ENCODE measurements around the gene TPD52L2.

DNA sequence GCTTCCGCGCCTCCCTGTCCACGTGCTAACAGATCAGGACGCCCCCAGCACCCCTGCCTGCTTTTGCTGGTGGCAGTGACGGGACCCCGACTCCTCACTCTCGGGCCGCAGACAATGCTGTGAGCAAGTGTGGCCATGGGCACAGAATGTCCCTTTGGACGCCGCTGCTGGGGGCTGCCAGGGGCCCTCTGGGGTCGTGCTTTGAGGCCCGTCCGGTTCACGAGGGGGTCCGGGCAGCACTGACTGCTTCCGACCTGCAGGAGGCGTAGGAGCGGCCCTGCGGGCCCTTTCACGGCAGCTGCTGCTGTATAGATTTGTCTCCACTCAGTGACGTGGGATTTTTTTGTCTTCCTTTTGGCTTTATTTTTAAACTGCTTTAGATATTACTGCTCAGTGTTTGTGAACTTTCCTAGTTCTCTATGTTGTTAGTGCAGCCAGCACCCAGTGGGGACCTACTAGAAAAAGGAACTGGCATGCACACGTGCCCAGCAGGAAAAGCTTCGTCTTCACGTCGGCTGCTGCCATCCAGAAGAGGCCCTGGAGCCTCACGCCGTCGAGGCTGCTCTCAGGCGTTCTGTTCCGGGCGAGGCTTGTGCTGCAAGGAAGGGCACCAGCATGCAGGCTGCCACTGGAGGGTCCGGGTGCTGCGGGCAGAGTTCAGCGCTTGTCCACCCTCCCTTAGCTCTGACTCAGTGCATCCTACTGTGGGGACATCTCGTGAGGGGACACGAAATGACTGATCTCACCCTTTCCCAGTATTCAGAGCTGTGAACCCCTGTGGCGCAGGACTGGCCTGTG is 69.4 kb downstream of the TPD52L2 start:
- TF ChIP-seq, protein P1, sequence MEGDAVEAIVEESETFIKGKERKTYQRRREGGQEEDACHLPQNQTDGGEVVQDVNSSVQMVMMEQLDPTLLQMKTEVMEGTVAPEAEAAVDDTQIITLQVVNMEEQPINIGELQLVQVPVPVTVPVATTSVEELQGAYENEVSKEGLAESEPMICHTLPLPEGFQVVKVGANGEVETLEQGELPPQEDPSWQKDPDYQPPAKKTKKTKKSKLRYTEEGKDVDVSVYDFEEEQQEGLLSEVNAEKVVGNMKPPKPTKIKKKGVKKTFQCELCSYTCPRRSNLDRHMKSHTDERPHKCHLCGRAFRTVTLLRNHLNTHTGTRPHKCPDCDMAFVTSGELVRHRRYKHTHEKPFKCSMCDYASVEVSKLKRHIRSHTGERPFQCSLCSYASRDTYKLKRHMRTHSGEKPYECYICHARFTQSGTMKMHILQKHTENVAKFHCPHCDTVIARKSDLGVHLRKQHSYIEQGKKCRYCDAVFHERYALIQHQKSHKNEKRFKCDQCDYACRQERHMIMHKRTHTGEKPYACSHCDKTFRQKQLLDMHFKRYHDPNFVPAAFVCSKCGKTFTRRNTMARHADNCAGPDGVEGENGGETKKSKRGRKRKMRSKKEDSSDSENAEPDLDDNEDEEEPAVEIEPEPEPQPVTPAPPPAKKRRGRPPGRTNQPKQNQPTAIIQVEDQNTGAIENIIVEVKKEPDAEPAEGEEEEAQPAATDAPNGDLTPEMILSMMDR (IDR thresholded peaks at IDR 0.05), result peak in 2 of 3 experiments; percentile 2 to 19
- no peak for TF ChIP-seq POLR2A (IDR thresholded peaks at IDR 0.05)

Data from testis (tissue), 2 donors.